Stimulated activated CD4-positive, alpha-beta T cell treated with anti-CD3 and anti-CD28 coated beads, Interleukin-2, amount 100 ng/mL, for 48 hours (primary cell): ENCODE measurements around the gene CNOT8.
"Not testable (repeated sequence)": the region's sequence is repeated elsewhere in the genome, so short reads cannot be mapped to it uniquely, and the experiment has no call there.

Experiments
- DNase-seq, 2 donors: peaks; one replicate each; pipeline ENCODE4 v3.0.0-alpha.2; 2020

The CNOT8 gene

DNA sequence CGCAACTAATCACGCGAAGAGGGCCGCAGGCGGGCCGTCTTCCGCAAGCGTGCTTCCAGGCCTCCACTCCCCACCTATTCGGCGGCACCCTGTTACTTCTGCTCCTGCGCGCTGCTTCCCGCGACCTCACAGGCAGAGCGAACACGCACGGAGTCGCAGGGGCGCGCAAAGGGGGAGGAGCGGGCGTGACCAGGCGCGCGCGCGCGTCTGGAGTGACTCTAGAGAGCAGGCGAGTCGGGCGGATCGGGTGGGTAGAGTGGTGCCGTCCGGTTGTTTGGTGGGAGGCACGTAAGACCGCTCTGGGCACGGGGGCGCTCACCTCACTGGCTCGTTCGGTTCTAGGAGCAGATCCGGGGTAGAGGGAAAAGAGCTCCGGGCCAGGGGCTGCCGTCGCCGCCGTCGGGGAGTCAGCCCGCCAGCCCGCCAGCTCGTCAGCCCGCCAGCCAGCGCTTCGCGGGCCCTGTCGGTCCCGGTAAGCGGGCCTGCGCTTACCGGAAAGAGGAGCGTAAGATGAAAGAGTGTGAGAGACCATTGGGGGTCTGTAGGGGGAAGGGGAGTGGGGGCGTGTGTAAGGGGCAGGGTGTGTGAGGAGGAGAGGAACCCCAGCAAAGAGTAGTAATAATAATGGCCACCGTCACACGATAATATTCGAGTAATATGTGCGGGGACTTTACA is at the start of gene CNOT8:
TSS of gene CNOT8 (plus strand) at position 331 of the 675 bp plus-strand sequence. CDS start 4,652 bp downstream, outside the sequence.
- peak; percentile 95 to 96 for DNase-seq

DNA sequence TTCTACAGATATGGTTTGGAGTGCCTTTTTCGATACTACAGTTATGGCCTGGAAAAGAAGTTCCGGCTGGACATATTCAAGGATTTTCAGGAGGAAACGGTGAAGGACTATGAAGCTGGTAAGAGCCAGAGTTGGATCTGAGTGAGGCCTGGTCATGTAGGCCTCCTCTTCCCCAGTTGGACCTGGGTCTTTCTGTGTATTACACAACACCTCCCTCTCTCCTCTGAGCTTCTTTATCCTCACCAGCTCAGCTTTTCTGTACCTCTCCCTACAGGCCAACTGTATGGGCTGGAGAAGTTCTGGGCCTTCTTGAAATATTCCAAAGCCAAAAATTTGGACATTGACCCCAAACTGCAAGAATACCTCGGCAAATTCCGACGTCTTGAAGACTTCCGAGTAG is 47.2 kb upstream of the CNOT8 start:
- no peak for DNase-seq

DNA sequence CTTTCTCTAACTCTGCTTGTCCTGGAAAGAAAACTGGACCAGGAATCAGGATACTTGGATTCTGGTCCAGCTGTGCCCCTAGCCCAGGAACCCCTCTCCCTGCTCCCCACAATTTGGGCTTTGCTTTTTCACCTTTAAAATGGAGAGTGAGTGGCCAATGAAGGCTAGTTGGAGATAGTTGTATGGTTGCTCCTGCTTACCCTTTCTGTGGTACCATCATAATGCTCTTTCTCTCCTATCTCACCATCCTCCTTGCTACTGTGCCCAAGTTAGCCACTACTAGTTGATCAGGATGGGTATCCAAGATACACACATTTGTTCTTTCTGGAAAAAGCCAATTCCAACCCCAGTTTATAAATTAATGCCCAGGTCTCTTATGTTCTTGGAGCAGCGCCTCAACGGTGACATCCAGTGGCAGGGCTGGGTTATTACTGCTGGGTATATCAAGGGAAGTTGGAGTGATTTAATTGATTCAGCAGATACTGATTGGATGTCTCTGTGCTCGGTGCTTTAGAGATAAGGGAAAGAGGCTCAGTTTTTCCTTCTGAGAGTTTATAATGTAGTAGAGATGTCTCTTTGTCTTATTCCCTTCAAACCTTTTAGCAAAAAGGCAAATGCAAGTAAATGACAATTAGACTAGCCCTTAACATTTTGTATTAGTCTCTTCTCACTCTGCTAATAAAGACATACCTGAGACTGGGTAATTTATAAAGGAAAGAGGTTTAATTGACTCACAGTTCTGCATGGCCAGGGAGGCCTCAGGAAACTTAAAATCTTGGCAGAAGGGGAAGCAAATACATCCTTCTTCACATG is 46.6 kb upstream of the CNOT8 start:
- peak; percentile 53 to 57 for DNase-seq

DNA sequence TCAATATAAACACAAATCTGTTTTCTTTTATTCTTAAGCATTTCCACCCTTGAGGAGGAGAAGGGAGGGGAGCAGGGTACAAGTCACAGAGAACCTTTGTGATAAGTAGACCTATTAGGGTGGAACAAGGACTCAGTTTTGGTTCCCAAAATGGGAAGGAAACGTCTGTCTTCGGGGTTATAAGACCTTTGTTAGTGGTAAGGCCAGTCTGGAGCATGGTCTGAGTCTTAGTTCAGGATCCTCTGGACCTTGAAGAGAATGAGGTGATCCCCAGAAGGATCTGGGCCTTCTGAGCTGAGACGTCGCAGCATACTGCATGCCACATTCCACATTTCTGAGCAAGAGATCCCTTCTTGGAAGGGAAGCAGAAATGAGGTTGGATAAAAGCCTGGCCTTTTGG is 45.3 kb upstream of the CNOT8 start:
- DNase-seq: no peak

DNA sequence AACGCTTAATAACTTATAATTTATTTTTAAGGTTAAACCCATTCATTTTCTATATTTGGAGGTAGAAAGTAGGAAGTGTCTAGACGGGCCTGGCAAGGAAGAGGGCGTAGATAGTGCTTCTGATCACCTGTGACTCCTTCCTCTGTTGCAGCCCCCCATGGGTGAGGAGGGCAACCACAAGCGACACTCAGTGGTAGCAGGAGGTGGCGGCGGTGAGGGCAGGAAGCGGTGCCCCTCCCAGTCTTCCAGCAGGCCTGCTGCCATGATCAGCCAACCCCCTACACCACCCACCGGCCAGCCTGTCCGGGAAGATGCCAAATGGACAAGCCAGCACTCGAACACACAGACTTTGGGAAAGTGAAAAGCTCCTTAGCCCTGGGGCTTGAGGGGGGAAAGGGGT is 44.7 kb upstream of the CNOT8 start:
- no peak for DNase-seq

DNA sequence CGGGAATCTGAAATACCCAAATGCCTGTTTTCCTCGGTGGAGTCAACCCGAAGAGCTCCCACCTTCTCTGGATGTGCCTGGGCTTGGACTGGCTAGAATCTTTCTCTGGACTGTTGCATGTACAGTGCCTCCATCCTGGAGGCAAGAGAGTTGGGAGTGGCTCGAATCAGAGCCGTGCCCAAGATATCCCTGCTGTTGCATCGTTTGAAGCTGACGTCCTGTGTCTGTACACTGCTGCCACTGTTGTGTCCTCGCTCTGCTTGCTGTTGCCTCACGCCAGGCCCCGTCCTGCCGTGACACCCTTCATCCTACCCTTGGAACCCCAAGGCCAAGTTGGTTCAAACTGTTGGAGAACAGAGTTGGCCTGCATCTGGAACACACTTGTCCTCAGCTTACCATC is 43.4 kb upstream of the CNOT8 start:
- no peak for DNase-seq

DNA sequence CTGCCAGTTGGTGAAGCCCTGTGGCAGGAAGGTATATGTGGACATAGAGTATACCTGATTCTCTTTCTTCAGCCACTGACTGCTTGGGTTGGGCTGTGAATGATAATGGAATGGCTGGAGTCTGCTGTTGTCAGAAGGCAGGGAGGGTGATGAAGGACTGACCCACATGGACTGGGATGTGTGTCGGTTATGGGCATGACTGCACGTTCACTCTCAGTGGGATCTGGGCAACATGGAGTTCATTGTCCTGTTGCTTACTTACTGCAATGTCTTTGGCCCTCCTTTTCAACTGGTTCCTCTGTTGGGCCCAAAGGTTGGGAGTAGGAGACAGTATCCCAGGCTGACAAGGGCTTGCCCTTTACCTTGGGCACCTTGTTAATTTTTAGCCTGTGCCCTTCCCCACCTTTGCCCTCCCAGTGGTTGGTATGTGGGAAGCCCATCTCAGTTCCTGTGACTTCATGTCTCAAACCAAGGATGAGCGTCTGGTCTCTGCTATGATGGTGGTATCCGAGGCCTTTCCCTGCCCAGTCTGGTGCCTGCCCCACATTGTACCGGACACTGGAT is 42.7 kb upstream of the CNOT8 start:
- DNase-seq: no peak

DNA sequence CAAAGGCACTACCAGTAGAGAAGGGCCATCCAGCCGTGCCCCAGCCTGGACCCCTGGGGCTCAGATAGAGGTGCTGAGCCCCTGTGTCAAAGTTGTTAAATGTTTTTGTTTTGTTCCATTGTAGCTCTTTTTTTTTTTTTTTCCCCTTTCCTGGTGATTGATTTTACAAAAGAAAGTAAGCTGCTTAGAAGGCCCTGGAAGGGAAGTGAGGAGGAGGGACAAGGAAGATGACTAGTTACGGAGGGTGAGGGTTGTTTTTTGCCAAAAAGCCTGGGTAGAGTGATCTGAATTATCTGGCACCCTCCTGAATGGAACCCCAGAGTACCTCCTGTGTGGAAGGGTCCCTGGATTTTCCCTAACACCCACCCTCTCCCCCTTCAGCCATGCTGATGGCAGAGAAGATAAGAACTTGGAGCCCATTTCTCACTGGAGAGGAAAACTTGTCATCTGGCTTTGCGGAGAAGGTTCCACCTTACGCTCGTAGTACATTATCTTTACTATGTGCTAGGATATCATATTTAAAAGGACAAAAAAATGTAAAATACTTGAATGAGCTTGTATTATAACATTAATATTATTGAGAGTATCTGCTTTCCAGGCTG is 41.4 kb upstream of the CNOT8 start:
- DNase-seq: no peak

DNA sequence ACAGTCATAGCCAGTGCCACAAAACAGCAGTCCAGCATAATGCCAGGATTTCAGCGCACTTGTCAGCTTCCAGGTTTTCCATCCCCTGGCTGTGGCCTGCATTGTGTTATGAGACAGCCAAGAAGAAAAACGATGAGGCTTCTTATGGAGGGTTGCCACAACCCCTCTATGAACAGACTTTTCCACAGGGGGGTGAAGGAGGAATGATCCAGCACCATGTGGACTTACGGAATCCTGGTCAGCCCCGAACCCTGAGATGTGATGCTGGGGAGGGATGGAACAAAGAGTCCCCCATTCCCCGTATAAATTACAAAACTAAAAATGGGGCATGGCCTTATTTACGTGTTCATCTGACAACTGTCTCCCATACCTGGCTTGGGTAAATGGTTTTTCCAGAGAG is 40.6 kb upstream of the CNOT8 start:
- DNase-seq: no peak

DNA sequence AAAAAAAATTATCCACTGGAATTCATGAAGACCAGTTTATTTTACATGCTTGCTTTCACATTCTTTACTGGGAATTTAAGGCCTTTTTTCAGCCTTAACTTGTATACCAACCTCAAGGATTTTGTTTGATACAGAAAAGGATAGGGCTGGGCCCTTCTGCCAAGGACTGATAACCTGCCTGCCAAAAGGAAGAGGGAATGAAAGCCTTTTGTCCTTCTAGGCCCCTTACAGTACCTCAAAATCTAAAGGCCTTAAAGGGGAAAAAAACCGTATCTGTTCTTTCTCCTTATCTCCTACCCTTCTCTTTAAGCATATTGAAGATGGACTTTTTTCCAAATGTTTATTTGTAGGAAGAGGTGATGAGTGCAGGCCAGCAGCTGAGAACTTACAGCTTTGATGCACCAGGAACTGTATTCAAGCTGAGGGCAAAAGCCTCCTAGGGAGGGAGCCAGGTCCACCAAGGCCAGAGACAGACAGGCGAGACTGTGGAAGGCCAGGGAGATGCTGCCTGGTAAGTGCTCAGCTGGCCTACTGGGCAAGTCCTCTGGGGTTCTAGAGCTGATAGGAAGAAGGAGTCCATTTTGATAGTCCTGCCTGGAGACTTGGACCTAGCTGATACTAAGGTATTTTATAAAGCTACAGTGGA is 39.8 kb upstream of the CNOT8 start:
- DNase-seq: no peak

DNA sequence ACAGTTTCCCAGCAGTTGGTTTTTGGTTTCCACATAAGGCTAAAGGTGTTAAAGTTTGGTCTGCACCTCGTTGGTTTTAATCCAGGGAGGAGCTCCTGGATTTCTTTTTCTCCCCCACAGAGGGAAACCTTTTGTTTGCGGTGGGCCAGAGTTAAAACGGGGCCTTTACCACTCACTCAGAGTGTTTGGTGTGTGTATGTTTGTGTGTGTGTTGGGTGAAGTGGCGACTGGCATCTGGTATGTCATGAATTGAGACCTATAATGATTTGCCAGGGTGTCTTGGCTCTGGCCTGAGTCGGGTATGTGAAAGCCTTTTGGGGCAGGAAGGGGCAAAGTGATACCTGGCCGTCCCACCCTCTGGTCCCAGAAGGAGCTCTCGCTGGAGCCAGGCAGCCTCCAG is 38.9 kb upstream of the CNOT8 start:
- no peak for DNase-seq

DNA sequence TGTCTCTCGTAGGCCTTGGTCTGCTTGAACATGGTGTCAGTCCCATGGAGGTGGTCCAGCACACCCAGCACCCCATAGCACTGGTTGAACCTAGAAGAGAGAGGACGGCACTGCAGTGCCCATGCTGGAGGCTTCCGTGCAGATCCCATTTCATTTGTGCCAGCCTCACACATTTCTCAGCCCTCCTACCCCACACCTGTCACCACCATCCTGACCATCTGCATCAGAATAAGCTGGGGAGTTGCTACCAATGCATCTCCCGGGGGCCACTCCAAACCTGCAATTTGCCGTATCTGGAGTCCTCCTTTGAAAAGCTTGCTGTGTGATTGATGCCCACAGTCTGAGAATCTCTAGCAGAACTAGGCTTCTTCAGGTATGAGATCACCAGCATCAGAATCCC is 38.0 kb upstream of the CNOT8 start:
- DNase-seq: no peak

DNA sequence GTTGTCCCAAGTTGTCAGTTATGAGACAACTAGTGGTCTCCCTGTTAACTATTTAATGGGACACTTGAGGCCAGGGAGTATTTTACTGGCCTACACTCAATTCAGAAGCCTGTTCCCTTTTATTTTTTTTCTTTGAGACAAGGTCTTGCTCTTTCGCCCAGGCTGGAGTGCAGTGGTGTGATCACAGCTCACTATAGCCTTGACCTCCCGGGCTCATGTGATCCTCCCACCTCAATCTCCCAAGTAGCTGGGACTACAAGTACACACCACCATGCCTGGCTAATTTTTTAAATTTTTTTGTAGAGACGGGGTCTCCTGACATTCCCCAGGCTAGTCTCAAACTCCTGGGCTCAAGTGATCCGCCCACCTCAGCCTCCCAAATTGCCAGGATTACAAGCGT is 35.5 kb upstream of the CNOT8 start:
- not testable (repeated sequence) for DNase-seq

DNA sequence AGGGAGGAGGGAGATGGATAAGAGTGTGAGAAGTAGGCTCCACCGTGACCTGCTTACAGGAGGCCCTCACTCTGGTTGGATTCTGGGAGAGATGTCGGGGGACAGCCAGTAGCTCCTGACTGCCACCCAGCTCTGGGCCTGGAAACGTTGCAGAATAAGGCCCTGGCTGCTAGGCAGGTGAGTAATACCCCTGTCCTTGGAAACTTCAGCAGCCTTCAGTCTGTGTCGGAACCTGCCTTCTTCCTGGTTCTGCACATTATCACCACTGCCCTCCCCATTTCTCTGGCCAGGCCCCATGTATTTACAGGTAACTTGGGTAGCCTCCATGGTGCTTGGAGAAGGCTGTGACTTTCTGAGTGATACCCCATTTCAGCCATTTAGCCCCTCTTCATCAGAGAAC is 34.8 kb upstream of the CNOT8 start:
- DNase-seq: no peak

DNA sequence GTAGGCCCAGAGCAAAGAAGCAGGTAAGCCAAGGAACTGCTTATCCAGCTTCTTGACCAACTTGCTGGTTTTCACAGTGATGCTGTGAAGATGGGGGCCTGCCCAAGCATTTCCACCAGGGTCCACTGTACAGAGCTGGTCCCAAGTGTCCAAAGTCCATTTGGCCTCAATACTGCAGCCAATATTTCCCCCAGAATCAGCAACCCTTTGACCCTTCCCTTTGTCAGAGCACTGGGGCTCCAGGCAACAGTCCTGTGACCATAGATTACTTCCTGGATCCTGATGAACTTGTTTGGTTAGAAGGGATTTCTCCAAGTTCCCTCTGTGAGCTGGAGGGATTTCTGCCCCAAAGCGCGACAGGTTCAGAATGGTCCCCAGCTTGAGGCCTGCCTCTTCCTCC is 34.4 kb upstream of the CNOT8 start:
- DNase-seq: no peak

DNA sequence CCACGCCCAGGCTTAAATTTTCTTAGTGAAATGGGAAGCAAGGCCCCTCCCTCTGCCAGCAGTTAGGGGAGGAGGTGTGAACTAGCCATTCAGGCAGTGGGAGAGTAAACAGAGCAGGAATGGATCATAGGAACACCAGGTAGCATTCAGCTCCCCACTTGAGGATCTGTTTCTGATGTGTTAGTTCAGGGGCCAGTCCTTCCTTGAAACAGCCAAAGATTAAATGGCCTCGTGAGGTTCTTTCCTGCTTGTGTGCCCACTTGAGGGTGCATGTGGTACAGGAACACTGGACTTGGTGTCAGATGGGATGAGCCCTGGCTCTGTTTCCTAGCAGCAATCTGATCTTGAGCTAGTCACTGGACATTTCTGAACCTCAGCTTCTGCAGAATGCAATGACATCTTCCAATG is 29.2 kb upstream of the CNOT8 start:
- no peak for DNase-seq

DNA sequence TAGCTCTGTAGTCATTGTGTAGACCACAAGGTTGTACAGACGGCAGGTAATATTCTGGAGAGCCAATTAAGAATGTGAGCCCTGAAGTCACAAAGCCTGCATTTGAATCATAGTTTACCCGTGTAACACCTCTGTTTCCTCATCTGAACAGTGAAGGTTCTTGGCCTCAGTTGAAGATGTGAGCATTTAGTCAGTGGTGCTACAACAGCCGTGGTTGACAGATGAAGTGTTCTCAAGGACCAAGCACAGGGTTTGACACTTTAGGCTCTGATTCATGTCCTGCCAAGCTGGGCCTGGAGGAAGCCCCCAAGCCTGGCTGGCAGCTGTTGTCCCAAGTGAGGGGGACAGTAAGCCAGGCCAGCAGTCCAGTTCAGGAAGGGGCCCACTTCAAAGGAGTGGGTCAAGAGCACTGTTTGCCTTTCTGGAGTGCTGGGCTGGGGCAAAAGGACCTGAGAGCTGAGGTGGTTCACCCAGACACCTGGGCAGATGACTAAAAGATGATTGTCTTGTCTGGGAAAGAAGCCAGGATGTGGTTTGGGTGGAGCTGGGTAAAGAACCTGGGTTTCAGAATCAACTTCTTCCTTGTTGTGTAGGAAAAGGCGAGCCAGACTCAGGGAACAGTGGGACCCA is 28.7 kb upstream of the CNOT8 start:
- DNase-seq: peak in 1 of 2 donors; percentile 5

DNA sequence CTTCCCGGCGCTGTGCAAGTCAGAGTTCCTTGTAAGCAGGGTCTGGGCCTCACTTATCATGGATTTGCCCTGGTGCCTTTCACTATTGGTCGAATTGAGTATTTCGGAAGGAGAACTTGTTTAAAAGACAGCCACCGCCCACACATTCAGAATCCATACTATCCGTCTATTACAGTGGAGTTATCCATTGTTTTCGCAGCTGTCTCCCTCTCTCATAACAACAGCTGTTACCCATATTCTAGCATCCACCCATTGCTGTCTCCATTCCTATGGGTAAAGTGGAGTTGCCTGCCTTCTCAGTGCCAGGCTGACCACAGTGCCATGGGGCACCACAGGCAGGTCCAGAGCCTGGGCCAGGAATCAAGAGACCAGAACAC is 28.2 kb upstream of the CNOT8 start:
- DNase-seq: no peak

DNA sequence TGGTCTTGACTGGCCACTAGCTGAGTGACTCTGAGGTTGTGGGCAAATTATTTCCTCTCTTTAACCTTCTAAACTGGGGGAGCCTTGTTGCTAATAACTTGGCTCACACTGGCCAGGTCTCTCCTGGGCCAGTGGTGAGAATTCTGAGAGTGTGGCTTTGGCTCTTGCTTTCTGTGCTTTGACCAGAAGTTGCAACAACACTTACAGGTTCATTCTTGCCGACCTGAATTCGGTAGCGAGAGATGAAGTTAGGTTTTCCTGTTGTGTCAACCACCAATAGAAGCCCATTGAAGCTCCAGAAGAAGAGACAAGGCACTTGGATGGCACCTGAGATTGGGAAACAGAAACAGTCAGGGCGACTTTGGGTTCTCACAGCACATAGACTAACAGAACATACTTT is 27.8 kb upstream of the CNOT8 start:
- DNase-seq: no peak

DNA sequence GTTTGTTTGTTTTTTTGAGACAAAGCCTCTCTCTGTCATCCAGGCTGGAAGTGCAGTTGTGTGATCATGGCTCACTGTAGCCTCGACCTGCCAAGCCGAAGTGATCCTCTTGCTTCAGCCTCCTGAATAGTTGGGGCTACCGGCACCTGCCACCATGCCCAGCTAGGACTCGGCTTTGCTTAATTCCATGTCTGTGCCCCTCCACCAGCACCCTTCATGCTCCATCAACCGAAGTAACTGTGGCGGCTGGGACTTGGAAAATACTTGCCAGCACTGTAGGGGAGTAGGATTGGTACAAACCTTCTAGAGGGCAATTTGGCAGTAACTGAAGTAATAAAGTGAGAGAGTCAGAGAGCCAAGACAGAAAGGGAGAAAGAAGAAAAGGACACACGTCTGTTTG is 27.0 kb upstream of the CNOT8 start:
- DNase-seq: no peak

DNA sequence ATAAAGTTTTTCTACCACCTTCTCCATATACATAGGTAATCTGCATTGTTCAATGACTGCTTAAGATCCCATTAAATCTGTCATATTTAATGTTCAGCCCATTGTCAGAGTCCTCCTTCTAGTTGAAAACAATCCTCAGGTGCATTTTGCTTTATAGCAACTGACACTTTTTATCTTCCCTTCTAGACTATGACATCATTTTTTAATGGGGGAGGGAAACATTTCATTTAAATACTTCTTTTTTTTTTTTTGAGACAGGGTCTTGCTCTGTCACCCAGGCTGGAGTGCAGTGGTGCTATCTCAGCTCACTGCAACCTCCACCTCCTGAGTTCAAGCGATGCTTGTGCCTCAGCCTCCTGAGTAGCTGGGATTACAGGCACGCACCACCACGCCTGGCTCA is 25.6 kb upstream of the CNOT8 start:
- not testable (repeated sequence) for DNase-seq

DNA sequence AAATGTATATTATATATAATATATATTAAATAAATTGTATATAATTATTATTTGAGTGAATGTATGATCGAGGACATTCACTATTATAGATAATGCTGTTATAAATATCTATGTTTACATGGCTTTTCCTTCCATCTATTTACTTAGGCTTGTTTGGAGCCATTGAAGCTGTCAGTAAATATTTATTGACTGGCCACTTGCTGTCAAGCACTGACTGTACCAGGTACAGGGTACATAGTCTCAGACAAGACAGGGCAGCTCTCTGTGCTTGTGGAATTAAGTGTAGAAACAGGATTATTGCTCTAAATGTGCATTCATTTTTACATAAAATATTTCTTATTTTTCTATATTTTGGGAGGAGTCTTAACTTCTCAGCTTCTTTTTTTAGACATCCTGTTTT is 24.4 kb upstream of the CNOT8 start:
- DNase-seq: no peak

DNA sequence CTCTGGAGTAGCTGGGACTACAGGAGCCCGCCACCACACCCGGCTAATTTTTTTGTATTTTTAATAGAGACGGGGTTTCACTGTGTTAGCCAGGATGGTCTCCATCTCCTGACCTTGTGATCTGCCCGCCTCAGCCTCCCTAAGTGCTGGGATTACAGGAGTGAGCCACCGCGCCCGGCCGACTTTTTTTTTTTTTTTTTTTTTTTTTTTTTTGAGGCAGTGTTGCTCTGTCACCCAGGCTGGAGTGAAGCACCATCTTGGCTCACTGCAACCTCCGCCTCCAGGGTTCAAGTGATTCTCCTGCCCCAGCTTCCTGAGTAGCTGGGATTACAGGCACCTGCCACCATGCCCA is 22.8 kb upstream of the CNOT8 start:
- DNase-seq: not testable (repeated sequence)
